H9 (cell line): ENCODE measurements around the gene CLEC17A. TPM values are rescaled to one million over a fixed set of nuclear protein-coding genes. Genes with fewer than 3 reads are reported as not detected.
A peak's percentile ranks its signal among the peaks of the same experiment; 100 is the strongest.

Experiments
- DNase-seq: peaks from one replicate; pipeline ENCODE4 v3.0.0-alpha.2; 2017
- H2AFZ ChIP-seq: one replicate; pipeline ENCODE4 v1.6.1; 2013; ENCODE audit warnings: mild to moderate bottlenecking, low read length, control low read depth, moderate library complexity
- H2AK5ac ChIP-seq: 2 replicates; pipeline ENCODE4 v1.6.1; 2013; ENCODE audit warnings: low read length, control low read depth, mixed read lengths; ENCODE audit not compliant: insufficient read length
- H2BK120ac ChIP-seq: one replicate; pipeline ENCODE4 v1.6.1; 2013; ENCODE audit warnings: low read depth, mild to moderate bottlenecking, low read length, control low read depth, inconsistent platforms; ENCODE audit not compliant: poor library complexity, severe bottlenecking
- H2BK12ac ChIP-seq: 2 replicates; pipeline ENCODE4 v1.6.1; 2013; ENCODE audit warnings: low read length, control low read depth, mixed read lengths, low read depth; ENCODE audit not compliant: insufficient read length
- H2BK15ac ChIP-seq: 2 replicates; pipeline ENCODE4 v1.6.1; 2013; ENCODE audit warnings: low read depth, low read length, control low read depth
- H2BK20ac ChIP-seq: one replicate; pipeline ENCODE4 v1.6.1; 2013; ENCODE audit warnings: low read depth, mild to moderate bottlenecking, low read length, control low read depth, inconsistent platforms; ENCODE audit not compliant: poor library complexity, severe bottlenecking
- H2BK5ac ChIP-seq: 2 replicates; pipeline ENCODE4 v1.6.1; 2013; ENCODE audit warnings: low read length, control low read depth, mixed read lengths; ENCODE audit not compliant: insufficient read length
- H3K14ac ChIP-seq: 2 replicates; pipeline ENCODE4 v1.6.1; 2013; ENCODE audit warnings: low read length, control low read depth; ENCODE audit not compliant: insufficient read depth
- H3K18ac ChIP-seq: 2 replicates; pipeline ENCODE4 v1.6.1; 2013; ENCODE audit warnings: low read depth, mild to moderate bottlenecking, mixed read lengths, low read length, control low read depth; ENCODE audit not compliant: insufficient read length
- H3K23ac ChIP-seq: 2 replicates; pipeline ENCODE4 v1.6.1; 2013; ENCODE audit warnings: low read length, control low read depth, mixed read lengths, low read depth; ENCODE audit not compliant: insufficient read length
- H3K23me2 ChIP-seq: 2 replicates; pipeline ENCODE4 v1.6.1; 2013; ENCODE audit warnings: low read depth, mild to moderate bottlenecking, mixed read lengths, low read length, control low read depth; ENCODE audit not compliant: insufficient read length, poor library complexity, severe bottlenecking
- H3K27ac ChIP-seq: 2 replicates; pipeline ENCODE4 v1.5.1; 2013; ENCODE audit warnings: low read length, control low read depth, mixed read lengths, low read depth; ENCODE audit not compliant: insufficient read length
- H3K27me3 ChIP-seq: 2 replicates; pipeline ENCODE4 v1.6.1; 2013; ENCODE audit warnings: low read length, control low read depth, inconsistent platforms; ENCODE audit not compliant: insufficient read depth
- H3K4ac ChIP-seq: 2 replicates; pipeline ENCODE4 v1.6.1; 2013; ENCODE audit warnings: low read depth, mild to moderate bottlenecking, control low read depth, inconsistent platforms, low read length, moderate library complexity
- H3K4me1 ChIP-seq: 2 replicates; pipeline ENCODE4 v1.6.1; 2013; ENCODE audit warnings: low read length, control low read depth, inconsistent platforms; ENCODE audit not compliant: insufficient read depth
- H3K4me2 ChIP-seq: 2 replicates; pipeline ENCODE4 v1.6.1; 2013; ENCODE audit warnings: low read length, control low read depth, mixed read lengths; ENCODE audit not compliant: insufficient read length, insufficient read depth
- H3K56ac ChIP-seq: 2 replicates; pipeline ENCODE4 v1.6.1; 2013; ENCODE audit warnings: low read depth, mild to moderate bottlenecking, mixed read lengths, low read length, control low read depth; ENCODE audit not compliant: insufficient read length
- H3K79me1 ChIP-seq: 2 replicates; pipeline ENCODE4 v1.6.1; 2013; ENCODE audit warnings: low read depth, mild to moderate bottlenecking, moderate library complexity, low read length, control low read depth, inconsistent platforms; ENCODE audit not compliant: insufficient read depth, poor library complexity, severe bottlenecking
- H3K79me2 ChIP-seq: 2 replicates; pipeline ENCODE4 v1.6.1; 2013; ENCODE audit warnings: low read length, control low read depth, inconsistent platforms; ENCODE audit not compliant: insufficient read depth
- H3K9ac ChIP-seq: 2 replicates; pipeline ENCODE4 v1.6.1; 2013; ENCODE audit warnings: low read length, control low read depth, mixed read lengths; ENCODE audit not compliant: insufficient read length; ENCODE audit errors: extremely low read depth
- H3K9me3 ChIP-seq: one replicate; pipeline ENCODE4 v1.6.1; 2013; ENCODE audit warnings: low read depth, low read length, inconsistent platforms; ENCODE audit not compliant: control insufficient read depth
- H3T11ph ChIP-seq: one replicate; pipeline ENCODE4 v1.6.1; 2013; ENCODE audit warnings: mild to moderate bottlenecking, low read length, control low read depth, inconsistent platforms
- H4K20me1 ChIP-seq: one replicate; pipeline ENCODE4 v1.6.1; 2013; ENCODE audit not compliant: control insufficient read depth, insufficient read length, insufficient read depth
- H4K5ac ChIP-seq: 2 replicates; pipeline ENCODE4 v1.6.1; 2013; ENCODE audit warnings: low read depth, mild to moderate bottlenecking, mixed read lengths, low read length, control low read depth; ENCODE audit not compliant: insufficient read length
- H4K8ac ChIP-seq: replicated peaks from 2 replicates; pipeline ENCODE4 v1.6.1; 2013; ENCODE audit warnings: low read length, control low read depth, mixed read lengths, low read depth; ENCODE audit not compliant: insufficient read length
- H4K91ac ChIP-seq: 2 replicates; pipeline ENCODE4 v1.6.1; 2013; ENCODE audit warnings: low read depth, mild to moderate bottlenecking, moderate library complexity, mixed read lengths, low read length, control low read depth; ENCODE audit not compliant: insufficient read length
- H3K27ac Mint-ChIP-seq, 3 experiments: 2 replicates in 2 of 3; 3 replicates in 1 of 3; pipeline ENCODE4 v1.8.0; 2020 to 2021; ENCODE audit warnings: mixed read lengths in 3 of 3, mild to moderate bottlenecking in 1 of 3, moderate library complexity in 1 of 3
- H3K27me3 Mint-ChIP-seq: 2 replicates; pipeline ENCODE4 v1.8.0; 2021; ENCODE audit warnings: low read depth, mild to moderate bottlenecking, moderate library complexity, mixed read lengths
- H3K36me3 Mint-ChIP-seq, 3 experiments: 2 replicates in 2 of 3; 3 replicates in 1 of 3; pipeline ENCODE4 v1.8.0; 2020 to 2021; ENCODE audit warnings: low read depth in 3 of 3, mixed read lengths in 3 of 3; ENCODE audit not compliant: insufficient read depth in 1 of 3
- H3K4me1 Mint-ChIP-seq, 2 experiments: 2 replicates each; pipeline ENCODE4 v1.8.0; 2020; ENCODE audit warnings: mixed read lengths in 2 of 2
- H3K4me3 Mint-ChIP-seq, 2 experiments: 2 replicates in 1 of 2; 3 replicates in 1 of 2; pipeline ENCODE4 v1.8.0; 2020 to 2021; ENCODE audit warnings: mild to moderate bottlenecking in 2 of 2, mixed read lengths in 2 of 2, moderate library complexity in 1 of 2
- H3K9me3 Mint-ChIP-seq, 2 experiments: 2 replicates in 1 of 2; 3 replicates in 1 of 2; pipeline ENCODE4 v1.8.0; 2020; ENCODE audit warnings: mild to moderate bottlenecking in 2 of 2, mixed read lengths in 2 of 2, moderate library complexity in 1 of 2
- CTCF ChIP-seq: fragments of 200-600 bp; sonication (generic); conservative IDR thresholded peaks from 3 replicates; pipeline ENCODE4 v1.8.0; 2021; ENCODE audit warnings: antibody characterized with exemption, mild to moderate bottlenecking
- WGBS: extraction: QIAGEN DNeasy Blood & Tissue Kit; methylation state at CpG from one replicate; pipeline ENCODE4 v1.1.7; 2013; ENCODE audit warnings: missing lambda C conversion rate, low lambda C conversion rate, mixed read lengths; ENCODE audit not compliant: insufficient read length; ENCODE audit errors: extremely low coverage; 5-methylcytosine and 5-hydroxymethylcytosine counted together
- total RNA-seq: library from RNA; stranded (reverse); gene quantifications from 2 replicates; pipeline ENCODE4 v1.2.1, GENCODE V29; 2021

Gene CLEC17A
- total RNA-seq, 1 experiment from 2014 or later: not detected

- no peak for TF ChIP-seq CTCF
- no peak overlapping the region for H2AK5ac ChIP-seq
- H2BK12ac ChIP-seq: no peak overlapping the region
- Mint-ChIP-seq H3K27ac (peak overlapping the region in 1 of 3 experiments; percentile 12; a peak in 1 of 7 replicates), H3K27me3 (no peaks in the 10 kb centered on the region; the same call in none of the 2 replicates), H3K9me3 (peaks cover 6 to 86% of the 10 kb centered on the region in 2 experiments; a peak in 4 of 5 replicates), H3K36me3 (peaks cover 0 to 5% (median 3%) of the 10 kb centered on the region in 3 experiments; a peak in 4 of 7 replicates), H3K4me1 (no peaks in the 10 kb centered on the region), H3K4me3 (no peak overlapping the region)
- no peak overlapping the region for H3K4me2 ChIP-seq
- H3K56ac ChIP-seq: no peak overlapping the region
- no peak overlapping the region for H3K4ac ChIP-seq
- no peaks in the 10 kb centered on the region for H3K4me1 ChIP-seq
- DNase-seq: no peak
- no peak overlapping the region for H3K14ac ChIP-seq
- no peak overlapping the region for H4K5ac ChIP-seq
- H3K23me2 ChIP-seq: no peaks in the 10 kb centered on the region
- no peak overlapping the region for H2BK20ac ChIP-seq
- H3K27ac ChIP-seq: no peak overlapping the region
- H3K79me1 ChIP-seq: no peaks in the 10 kb centered on the region
- no peaks in the 10 kb centered on the region for H4K20me1 ChIP-seq
- H3K23ac ChIP-seq: no peak overlapping the region
- H3K18ac ChIP-seq: no peak overlapping the region
- no peak overlapping the region for H4K8ac ChIP-seq
- H3T11ph ChIP-seq: no peak overlapping the region
- H3K27me3 ChIP-seq: no peaks in the 10 kb centered on the region
- H3K9me3 ChIP-seq: no peaks in the 10 kb centered on the region
- no peak overlapping the region for H2BK120ac ChIP-seq
- no CpG with 5 or more reads among the region's 11 CpGs for WGBS
- H3K79me2 ChIP-seq: no peaks in the 10 kb centered on the region
- no peak overlapping the region for H4K91ac ChIP-seq
- no peak overlapping the region for H3K9ac ChIP-seq
- H2BK15ac ChIP-seq: no peak overlapping the region
- H2AFZ ChIP-seq: no peak overlapping the region
- no peak overlapping the region for H2BK5ac ChIP-seq
Observed at GRCh38 chr19:14655726-14656125, 72.8 kb downstream of the CLEC17A start.
